Panc1 (cell line): ENCODE data around the gene C8A.

ENCODE experiments used
- POLR2AphosphoS5 ChIP-seq: IDR thresholded peaks from 2 replicates; pipeline ENCODE4 v1.6.1; 2012; ENCODE audit warnings: mild to moderate bottlenecking, low read depth, low read length, moderate library complexity
- TF ChIP-seq, protein P1 (sequence below): fragments of 450-650 bp; IDR thresholded peaks from 2 replicates; pipeline ENCODE4 v1.5.1; 2017; ENCODE audit warnings: mild to moderate bottlenecking
- TF ChIP-seq, protein P2 (sequence below), 2 experiments: IDR thresholded peaks; 2 replicates each; pipeline ENCODE4 v1.6.1; 2011 to 2012; ENCODE audit warnings: low read depth in 2 of 2, control low read depth in 1 of 2, low read length in 1 of 2, mild to moderate bottlenecking in 1 of 2, moderate library complexity in 1 of 2; ENCODE audit not compliant: insufficient read depth in 1 of 2

GRCh38 chr1:56948403-56949023, 93.9 kb downstream of the C8A start:
- no peak for TF ChIP-seq POLR2AphosphoS5
- TF ChIP-seq, protein P1, sequence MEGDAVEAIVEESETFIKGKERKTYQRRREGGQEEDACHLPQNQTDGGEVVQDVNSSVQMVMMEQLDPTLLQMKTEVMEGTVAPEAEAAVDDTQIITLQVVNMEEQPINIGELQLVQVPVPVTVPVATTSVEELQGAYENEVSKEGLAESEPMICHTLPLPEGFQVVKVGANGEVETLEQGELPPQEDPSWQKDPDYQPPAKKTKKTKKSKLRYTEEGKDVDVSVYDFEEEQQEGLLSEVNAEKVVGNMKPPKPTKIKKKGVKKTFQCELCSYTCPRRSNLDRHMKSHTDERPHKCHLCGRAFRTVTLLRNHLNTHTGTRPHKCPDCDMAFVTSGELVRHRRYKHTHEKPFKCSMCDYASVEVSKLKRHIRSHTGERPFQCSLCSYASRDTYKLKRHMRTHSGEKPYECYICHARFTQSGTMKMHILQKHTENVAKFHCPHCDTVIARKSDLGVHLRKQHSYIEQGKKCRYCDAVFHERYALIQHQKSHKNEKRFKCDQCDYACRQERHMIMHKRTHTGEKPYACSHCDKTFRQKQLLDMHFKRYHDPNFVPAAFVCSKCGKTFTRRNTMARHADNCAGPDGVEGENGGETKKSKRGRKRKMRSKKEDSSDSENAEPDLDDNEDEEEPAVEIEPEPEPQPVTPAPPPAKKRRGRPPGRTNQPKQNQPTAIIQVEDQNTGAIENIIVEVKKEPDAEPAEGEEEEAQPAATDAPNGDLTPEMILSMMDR, result no peak
- TF ChIP-seq, protein P2, sequence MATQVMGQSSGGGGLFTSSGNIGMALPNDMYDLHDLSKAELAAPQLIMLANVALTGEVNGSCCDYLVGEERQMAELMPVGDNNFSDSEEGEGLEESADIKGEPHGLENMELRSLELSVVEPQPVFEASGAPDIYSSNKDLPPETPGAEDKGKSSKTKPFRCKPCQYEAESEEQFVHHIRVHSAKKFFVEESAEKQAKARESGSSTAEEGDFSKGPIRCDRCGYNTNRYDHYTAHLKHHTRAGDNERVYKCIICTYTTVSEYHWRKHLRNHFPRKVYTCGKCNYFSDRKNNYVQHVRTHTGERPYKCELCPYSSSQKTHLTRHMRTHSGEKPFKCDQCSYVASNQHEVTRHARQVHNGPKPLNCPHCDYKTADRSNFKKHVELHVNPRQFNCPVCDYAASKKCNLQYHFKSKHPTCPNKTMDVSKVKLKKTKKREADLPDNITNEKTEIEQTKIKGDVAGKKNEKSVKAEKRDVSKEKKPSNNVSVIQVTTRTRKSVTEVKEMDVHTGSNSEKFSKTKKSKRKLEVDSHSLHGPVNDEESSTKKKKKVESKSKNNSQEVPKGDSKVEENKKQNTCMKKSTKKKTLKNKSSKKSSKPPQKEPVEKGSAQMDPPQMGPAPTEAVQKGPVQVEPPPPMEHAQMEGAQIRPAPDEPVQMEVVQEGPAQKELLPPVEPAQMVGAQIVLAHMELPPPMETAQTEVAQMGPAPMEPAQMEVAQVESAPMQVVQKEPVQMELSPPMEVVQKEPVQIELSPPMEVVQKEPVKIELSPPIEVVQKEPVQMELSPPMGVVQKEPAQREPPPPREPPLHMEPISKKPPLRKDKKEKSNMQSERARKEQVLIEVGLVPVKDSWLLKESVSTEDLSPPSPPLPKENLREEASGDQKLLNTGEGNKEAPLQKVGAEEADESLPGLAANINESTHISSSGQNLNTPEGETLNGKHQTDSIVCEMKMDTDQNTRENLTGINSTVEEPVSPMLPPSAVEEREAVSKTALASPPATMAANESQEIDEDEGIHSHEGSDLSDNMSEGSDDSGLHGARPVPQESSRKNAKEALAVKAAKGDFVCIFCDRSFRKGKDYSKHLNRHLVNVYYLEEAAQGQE (IDR thresholded peaks at IDR 0.05; ENCODE audit: insufficient read depth in 1 of 2, low read depth in 2 of 2, low read length in 1 of 2), result no peak
